Aorta (tissue), 5 donors: ENCODE results near the gene STRBP. TPM values are rescaled to one million over a fixed set of nuclear protein-coding genes. Genes with fewer than 3 reads are reported as not detected.

Experiments used
- ATAC-seq: fragments of 200-7000 bp; cut with Tn5 transposase; one replicate; pipeline ENCODE4 v1.9.1; 2022; ENCODE audit warnings: moderate library complexity; ENCODE audit not compliant: low FRiP score
- DNase-seq, 2 donors: peaks; one replicate each; pipeline ENCODE4 v3.0.0-alpha.2; 2020
- H3K27ac ChIP-seq, 2 donors: one replicate each; pipeline ENCODE4 v1.5.1; 2013; ENCODE audit warnings: low read length in 2 of 2, mild to moderate bottlenecking in 2 of 2, moderate library complexity in 2 of 2, control low read depth in 1 of 2, inconsistent platforms in 1 of 2, low read depth in 1 of 2
- H3K27me3 ChIP-seq, 2 donors: one replicate each; pipeline ENCODE4 v1.6.1; 2013; ENCODE audit warnings: control low read depth in 1 of 2, low read length in 1 of 2, mild to moderate bottlenecking in 1 of 2, moderate library complexity in 1 of 2; ENCODE audit not compliant: insufficient read depth in 2 of 2, control insufficient read depth in 1 of 2
- H3K36me3 ChIP-seq, 2 donors: one replicate each; pipeline ENCODE4 v1.6.1; 2013; ENCODE audit warnings: control low read depth in 1 of 2, low read length in 1 of 2, mild to moderate bottlenecking in 1 of 2; ENCODE audit not compliant: insufficient read depth in 2 of 2, control insufficient read depth in 1 of 2
- H3K4me1 ChIP-seq, 2 donors: one replicate each; pipeline ENCODE4 v1.6.1; 2013; ENCODE audit warnings: low read length in 2 of 2, control low read depth in 1 of 2, mild to moderate bottlenecking in 1 of 2, moderate library complexity in 1 of 2; ENCODE audit not compliant: insufficient read depth in 2 of 2, control insufficient read depth in 1 of 2
- H3K4me3 ChIP-seq, 2 donors: one replicate each; pipeline ENCODE4 v1.5.1; 2013; ENCODE audit warnings: low read length in 2 of 2, control low read depth in 1 of 2, mild to moderate bottlenecking in 1 of 2
- H3K9me3 ChIP-seq: one replicate; pipeline ENCODE4 v1.6.1; 2013; ENCODE audit warnings: mild to moderate bottlenecking, low read length; ENCODE audit not compliant: control insufficient read depth
- WGBS, 2 donors: extraction: QIAGEN DNeasy Blood & Tissue Kit; methylation state at CpG; one replicate each; pipeline ENCODE4 v1.1.7; 2013; 5-methylcytosine and 5-hydroxymethylcytosine counted together
- intact Hi-C, 2 donors: fragments of 100-400 bp; cut with DNase I; formaldehyde crosslinking; loops; one replicate each; pipeline versions ENCODE4 v1.14.2 to v1.15.0; 2022
- polyA plus RNA-seq, 2 donors: library from polyadenylated mRNA; stranded (reverse); fragments of 200-250 nt; gene quantifications; one replicate each; pipeline ENCODE4 v1.2.3, GENCODE V29; 2013
- total RNA-seq, 2 donors: library from RNA; stranded (reverse); fragmentation: NEBNext Ultra II Directional; extraction: Animal tissue kit (Norgen Biotek cat#: 25700); gene quantifications; one replicate each; pipeline ENCODE4 v1.2.1, GENCODE V29; 2021
- donor health status: healthy with polysubstance abuse.
- donor health status: Bipolar disorder and iron deficiency.
- donor health status: DM: no; HTN: no; CAD: no.
- donor health status: DM: no; HTN: no; CAD: no.
- donor health status: DM: yes; HTN: yes; CAD: no.

Gene STRBP
- total and polyA plus RNA-seq, 4 donors = 5.4 to 27.3 (median 8.6) TPM

DNA sequence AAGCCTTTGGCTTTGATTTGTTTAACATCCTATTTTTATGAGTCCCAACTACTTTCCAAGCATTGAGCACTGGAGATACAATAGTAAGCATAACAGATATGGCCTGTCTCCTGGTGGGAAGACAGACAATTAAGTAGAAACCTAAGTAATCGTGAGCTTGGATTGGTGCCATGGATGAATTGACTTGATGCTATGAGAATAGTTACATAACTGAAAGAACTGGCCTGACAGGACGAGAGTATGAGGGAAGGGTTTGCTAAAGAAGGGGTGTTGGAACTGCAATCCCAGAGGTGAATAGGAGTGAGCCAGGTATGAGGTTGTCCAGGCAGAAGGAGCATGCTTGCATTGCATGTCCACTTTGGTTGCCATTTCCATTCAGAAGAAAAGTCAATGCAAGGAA is 182.5 kb downstream of the STRBP start:
- no peak overlapping the region for H3K27ac ChIP-seq
- no peak for ATAC-seq
- intact Hi-C loops = loop anchor here in 1 of 2 donors (5.0 kb wide), 1 partner anchor 266 kb away; no protein-coding TSS in a partner anchor
- H3K27me3 ChIP-seq = no peaks in the 10 kb centered on the region
- H3K9me3 ChIP-seq = no peaks in the 10 kb centered on the region
- H3K4me3 ChIP-seq = no peak overlapping the region
- 47 to 49% methylated on average over 2 of the region's 2 CpGs for WGBS, 2 donors
- DNase-seq = no peak
- H3K36me3 ChIP-seq = peaks cover 9 to 10% of the 10 kb centered on the region in 2 donors
- H3K4me1 ChIP-seq = peaks cover 0 to 2% of the 10 kb centered on the region in 2 donors

DNA sequence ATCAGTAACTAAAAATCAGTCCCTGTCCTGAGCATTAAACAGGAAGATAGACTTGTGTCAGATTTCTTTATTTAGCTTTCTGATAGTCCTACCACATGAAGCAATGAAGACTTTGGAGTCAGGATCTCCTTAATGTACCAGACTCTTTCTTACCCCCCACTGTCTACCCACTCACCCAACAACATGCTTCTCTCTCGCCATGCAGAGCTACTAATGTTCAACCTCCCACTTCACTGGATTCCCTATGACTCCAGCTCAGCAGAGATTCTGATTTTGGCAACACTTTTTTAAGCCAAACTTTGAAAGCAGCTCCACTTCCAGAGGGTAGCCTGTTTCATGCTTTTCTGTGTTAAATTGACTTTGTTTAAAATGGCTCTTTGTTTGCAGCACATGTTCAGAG is 184.1 kb downstream of the STRBP start:
- DNase-seq (no peak), ATAC-seq (no peak)
- Histone ChIP-seq H3K9me3 (no peaks in the 10 kb centered on the region), H3K4me1 (no peaks in the 10 kb centered on the region), H3K4me3 (no peak overlapping the region), H3K27ac (no peak overlapping the region), H3K36me3 (peaks cover 7 to 12% of the 10 kb centered on the region in 2 donors), H3K27me3 (no peaks in the 10 kb centered on the region)
- 91 to 93% methylated on average over 1 of the region's 1 CpG for WGBS, 2 donors
- intact Hi-C loops = loop anchor here in 1 of 2 donors (5.0 kb wide), 1 partner anchor 268 kb away; no protein-coding TSS in a partner anchor

DNA sequence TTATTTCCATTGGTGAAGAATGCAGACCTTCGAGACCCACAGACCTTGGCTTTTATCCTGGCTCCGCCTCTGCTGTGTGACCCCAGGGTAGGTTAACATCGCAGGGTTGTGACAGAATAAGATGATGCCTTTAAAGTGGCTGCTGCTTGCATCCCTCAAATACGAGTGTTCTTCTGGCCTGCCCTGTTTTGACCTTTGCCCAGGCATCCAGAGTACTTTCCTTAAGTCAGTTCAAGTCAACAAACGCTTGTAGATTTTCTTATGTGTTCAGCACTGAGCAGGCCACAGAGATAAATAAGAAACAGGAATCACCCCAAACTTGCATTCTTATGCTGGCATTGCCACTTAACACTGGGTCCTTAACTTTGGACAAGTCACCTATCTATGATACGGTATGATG is 184.7 kb downstream of the STRBP start:
- 56 to 61% methylated on average over 6 of the region's 6 CpGs for WGBS, 2 donors
- Histone ChIP-seq H3K9me3 (no peaks in the 10 kb centered on the region), H3K4me1 (no peaks in the 10 kb centered on the region), H3K36me3 (peaks cover 9 to 12% of the 10 kb centered on the region in 2 donors), H3K27ac (no peak overlapping the region), H3K27me3 (no peaks in the 10 kb centered on the region), H3K4me3 (no peak overlapping the region)
- intact Hi-C loops = loop anchor here in 1 of 2 donors (5.0 kb wide), 1 partner anchor 269 kb away; no protein-coding TSS in a partner anchor
- ATAC-seq = no peak
- no peak for DNase-seq

DNA sequence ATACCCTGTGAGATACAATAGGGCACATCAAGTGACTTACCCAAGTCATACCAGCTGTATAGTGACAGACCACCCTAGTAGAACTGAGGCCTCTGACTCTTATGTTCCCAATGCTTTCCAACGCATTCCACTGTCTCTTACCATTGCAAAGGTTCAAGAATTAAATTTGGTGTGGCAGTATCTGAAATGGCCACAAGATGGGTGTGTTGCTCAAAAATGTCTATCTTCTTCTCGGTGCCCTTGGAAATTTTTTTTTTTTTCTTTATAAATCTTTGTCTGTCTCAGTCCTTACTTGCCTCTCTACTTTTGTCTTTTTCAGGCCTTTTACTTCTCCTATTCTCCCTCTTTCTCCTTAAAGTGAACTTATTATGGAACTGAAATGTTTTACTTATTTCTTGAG is 186.6 kb downstream of the STRBP start:
- 2 to 9% methylated on average over 2 of the region's 2 CpGs for WGBS, 2 donors
- no peaks in the 10 kb centered on the region for H3K27me3 ChIP-seq
- peaks cover 10 to 12% of the 10 kb centered on the region in 2 donors for H3K36me3 ChIP-seq
- no peaks in the 10 kb centered on the region for H3K4me1 ChIP-seq
- H3K4me3 ChIP-seq = no peak overlapping the region
- no peak overlapping the region for H3K27ac ChIP-seq
- ATAC-seq (no peak), DNase-seq (no peak)
- no peaks in the 10 kb centered on the region for H3K9me3 ChIP-seq
- intact Hi-C loops = loop anchor here in 1 of 2 donors (5.0 kb wide), 1 partner anchor 270 kb away; no protein-coding TSS in a partner anchor

DNA sequence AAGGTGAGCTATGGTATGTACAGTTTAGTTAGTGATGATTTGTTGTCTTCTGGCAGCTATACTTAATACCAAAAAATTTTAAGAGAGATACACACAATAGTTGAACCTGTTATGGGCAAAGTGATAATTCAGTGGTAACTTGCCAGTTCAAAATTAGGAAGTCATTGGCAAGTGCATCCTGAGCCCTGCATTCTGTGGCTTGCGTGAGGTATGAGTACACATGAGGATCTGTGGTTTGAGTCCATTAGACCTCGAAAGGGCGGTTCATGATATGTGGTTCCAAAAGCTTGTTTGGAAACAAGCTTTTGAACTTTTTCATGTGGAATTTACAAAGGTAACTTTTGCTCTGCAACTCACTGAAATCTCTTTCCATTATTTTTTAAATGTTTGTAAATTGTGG is 187.9 kb downstream of the STRBP start:
- Histone ChIP-seq H3K27ac (no peak overlapping the region), H3K9me3 (no peaks in the 10 kb centered on the region), H3K36me3 (peaks cover 7 to 10% of the 10 kb centered on the region in 2 donors), H3K4me1 (peaks cover 0 to 1% of the 10 kb centered on the region in 2 donors), H3K27me3 (no peaks in the 10 kb centered on the region), H3K4me3 (no peak overlapping the region)
- DNase-seq = no peak
- 82 to 87% methylated on average over 3 of the region's 3 CpGs for WGBS, 2 donors
- intact Hi-C loops = loop anchor here in 1 of 2 donors (5.0 kb wide), 1 partner anchor 272 kb away; no protein-coding TSS in a partner anchor
- no peak for ATAC-seq

DNA sequence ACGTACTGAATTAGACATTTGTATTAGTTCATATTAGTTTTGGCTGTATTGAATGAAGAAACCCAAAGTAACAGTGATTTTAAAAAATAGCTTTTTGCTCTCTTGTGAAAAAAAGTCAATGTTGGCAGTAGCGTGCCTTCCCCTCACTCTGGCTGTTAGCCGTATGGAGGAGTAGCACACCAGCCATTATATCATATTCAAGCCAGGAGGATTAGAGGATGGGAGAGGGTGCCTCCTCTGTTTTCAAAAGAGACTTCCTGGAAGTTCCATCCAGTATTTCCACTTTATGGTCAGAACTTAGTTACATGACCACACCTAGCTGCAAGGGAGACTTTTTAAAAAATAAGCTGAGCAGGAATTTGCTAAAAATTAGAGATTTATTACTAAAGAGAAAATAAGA is 193.8 kb downstream of the STRBP start:
- 3 to 8% methylated on average over 3 of the region's 3 CpGs for WGBS, 2 donors
- intact Hi-C loops = loop anchor here (5.0 kb wide), 1 partner anchor 37 kb away; no protein-coding TSS in a partner anchor
- Histone ChIP-seq H3K9me3 (no peaks in the 10 kb centered on the region), H3K27ac (peak overlapping the region; percentile 17 to 76), H3K36me3 (peaks cover 3 to 7% of the 10 kb centered on the region in 2 donors), H3K4me3 (no peak overlapping the region), H3K27me3 (no peaks in the 10 kb centered on the region), H3K4me1 (peaks cover 6 to 12% of the 10 kb centered on the region in 2 donors)
- no peak for ATAC-seq
- DNase-seq = no peak

DNA sequence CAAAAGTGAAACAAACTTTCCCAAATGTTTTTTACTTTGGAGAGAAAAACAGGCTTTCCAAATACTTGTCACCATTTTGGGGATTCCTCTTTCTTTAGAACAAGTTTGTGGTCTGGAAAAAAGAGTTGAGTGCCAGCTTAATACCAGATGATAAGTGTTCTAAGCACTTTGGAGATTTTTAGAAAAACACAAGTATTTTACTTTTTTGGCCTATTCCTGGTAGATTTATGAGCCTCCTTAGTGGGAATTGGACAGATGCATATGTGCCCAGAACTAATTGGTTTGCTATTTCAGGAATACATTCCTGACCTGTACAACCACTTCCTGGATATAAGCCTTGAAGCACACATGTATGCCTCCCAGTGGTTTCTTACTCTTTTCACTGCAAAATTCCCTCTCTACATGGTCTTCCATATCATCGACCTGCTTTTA is 194.4 kb downstream of the STRBP start:
- no peaks in the 10 kb centered on the region for H3K9me3 ChIP-seq
- H3K4me3 ChIP-seq = peak overlapping the region in 1 of 2 donors; percentile 18
- peak; percentile 71 for ATAC-seq
- peak overlapping the region; percentile 64 to 82 for H3K27ac ChIP-seq
- DNase-seq = no peak
- intact Hi-C loops = loop anchor here (5.0 kb wide), 1 partner anchor 37 kb away; no protein-coding TSS in a partner anchor
- peaks cover 6 to 14% of the 10 kb centered on the region in 2 donors for H3K4me1 ChIP-seq
- peaks cover 3 to 7% of the 10 kb centered on the region in 2 donors for H3K36me3 ChIP-seq
- no peaks in the 10 kb centered on the region for H3K27me3 ChIP-seq
- WGBS, 2 donors = 0 to 8% methylated on average over 1 of the region's 1 CpG

DNA sequence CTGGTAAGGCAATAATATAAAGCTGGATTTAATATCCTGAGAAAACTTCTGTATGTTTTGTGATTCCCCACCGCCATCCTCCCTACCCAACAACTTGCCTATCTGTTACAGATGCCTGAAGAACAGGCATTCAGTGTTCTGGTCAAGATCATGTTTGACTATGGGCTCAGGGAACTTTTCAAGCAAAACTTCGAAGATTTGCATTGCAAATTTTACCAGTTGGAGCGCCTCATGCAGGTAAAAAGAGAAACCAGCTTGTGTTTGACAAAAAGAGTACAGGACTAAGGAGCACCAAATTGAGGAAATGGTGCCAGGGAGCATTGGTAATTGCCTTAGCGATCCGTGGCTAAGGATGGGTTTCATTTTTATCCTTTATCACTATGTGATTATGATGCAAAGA is 194.9 kb downstream of the STRBP start:
- H3K4me1 ChIP-seq = peaks cover 6 to 14% of the 10 kb centered on the region in 2 donors
- no peak for ATAC-seq
- no peak overlapping the region for H3K4me3 ChIP-seq
- no peaks in the 10 kb centered on the region for H3K27me3 ChIP-seq
- 58 to 61% methylated on average over 5 of the region's 5 CpGs for WGBS, 2 donors
- no peaks in the 10 kb centered on the region for H3K9me3 ChIP-seq
- H3K27ac ChIP-seq = peak overlapping the region; percentile 55 to 82
- H3K36me3 ChIP-seq = peaks cover 3 to 4% of the 10 kb centered on the region in 2 donors
- intact Hi-C loops = loop anchor here (5.0 kb wide), 1 partner anchor 36 kb away; no protein-coding TSS in a partner anchor
- no peak for DNase-seq

DNA sequence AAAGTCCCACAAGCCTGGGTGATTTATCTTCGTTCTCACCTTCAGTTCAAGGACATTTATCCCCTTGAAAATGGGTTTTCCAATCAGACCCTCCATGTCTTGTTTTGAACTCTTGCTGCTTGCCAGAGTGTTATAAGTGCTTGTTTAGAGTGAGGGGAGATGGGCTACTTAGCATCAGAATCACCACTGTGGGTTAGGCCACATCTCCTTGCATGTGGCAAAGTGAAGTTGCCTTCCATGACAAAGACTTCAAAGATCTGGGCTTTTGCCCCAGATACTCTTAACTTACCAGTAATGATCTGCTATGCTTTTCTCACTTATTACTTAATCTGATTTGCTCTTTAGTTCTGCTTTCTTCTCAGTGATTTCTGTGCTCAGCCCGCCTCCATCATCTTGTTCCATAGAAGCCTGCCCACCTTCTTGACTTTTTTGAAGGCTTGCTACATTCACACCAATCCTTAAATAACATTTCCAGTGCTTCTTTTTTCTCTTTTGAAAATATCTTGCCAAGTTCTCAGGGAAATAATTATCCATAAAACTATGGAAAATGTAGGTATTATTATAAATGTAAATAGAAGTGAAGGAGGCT is 195.9 kb downstream of the STRBP start:
- peak overlapping the region in 1 of 2 donors; percentile 82 for H3K27ac ChIP-seq
- no peaks in the 10 kb centered on the region for H3K27me3 ChIP-seq
- H3K9me3 ChIP-seq = no peaks in the 10 kb centered on the region
- no peak for DNase-seq
- H3K4me1 ChIP-seq = peaks cover 6 to 14% of the 10 kb centered on the region in 2 donors
- 91 to 93% methylated on average over 2 of the region's 2 CpGs for WGBS, 2 donors
- peaks cover 3 to 4% of the 10 kb centered on the region in 2 donors for H3K36me3 ChIP-seq
- H3K4me3 ChIP-seq = no peak overlapping the region
- intact Hi-C loops = loop anchor here (5.0 kb wide), 1 partner anchor 35 kb away; no protein-coding TSS in a partner anchor
- no peak for ATAC-seq
